HepG2 (cell line): ENCODE results near the gene RXFP1. TPM values are rescaled to one million over a fixed set of nuclear protein-coding genes. Genes with fewer than 3 reads are reported as not detected.
A peak's percentile ranks its signal among the peaks of the same experiment; 100 is the strongest.

ENCODE experiments used
- ATAC-seq: fragments of 200-7000 bp; cut with Tn5 transposase; 3 replicates; pipeline ENCODE4 v1.9.1; 2020; ENCODE audit warnings: mild to moderate bottlenecking, moderate library complexity
- BruUV-seq: library from RNA; stranded (reverse); fragments of 400-500 nt; replicated peaks from 2 replicates; lab custom pipeline; 2021; lab: Mats Ljungman, UMichigan
- CTCF ChIA-PET: fragments of 300-600 bp; formaldehyde crosslinking; extraction: SDS; loops from one replicate; lab custom pipeline; 2021; ENCODE audit warnings: low total read pairs, inconsistent platforms, low intra/inter-chr PET ratio; lab: Yijun Ruan, JAX
- POLR2A ChIA-PET: fragments of 350-600 bp; sonication (Branson Sonifier 250); formaldehyde crosslinking; loops from one replicate; lab custom pipeline; 2020; ENCODE audit warnings: antibody characterized with exemption, inconsistent platforms; lab: Yijun Ruan, JAX
- DNase-seq: peaks from one replicate; pipeline ENCODE4 v3.0.0-alpha.2; 2015; ENCODE audit warnings: low spot score
- FAIRE-seq: peaks from 3 replicates; lab custom pipeline; 2011; peaks lifted over from hg19 to GRCh38; lab: Jason Lieb, UNC
- H2AFZ ChIP-seq: one replicate; pipeline ENCODE4 v1.6.1; 2011; ENCODE audit warnings: low read length, inconsistent platforms
- H3K27ac ChIP-seq: fragments of 300-600 bp; 3 replicates; pipeline ENCODE4 v1.8.0; 2011; ENCODE audit warnings: mixed run types, mild to moderate bottlenecking, mixed read lengths, low read length, inconsistent platforms; ENCODE audit not compliant: insufficient read depth; ENCODE audit errors: extremely low read length
- H3K27me3 ChIP-seq, 2 experiments: fragments of 200-600 bp in 1 of 2; 2 replicates in 1 of 2; 3 replicates in 1 of 2; pipeline versions ENCODE4 v1.6.0 to v1.8.0; 2011; ENCODE audit warnings: low read length in 2 of 2, mild to moderate bottlenecking in 2 of 2, moderate library complexity in 2 of 2, inconsistent platforms in 1 of 2; ENCODE audit not compliant: insufficient read depth in 2 of 2, control insufficient read depth in 1 of 2
- H3K36me3 ChIP-seq, 2 experiments: fragments of 200-600 bp in 1 of 2; replicated peaks in 1 of 2; 2 replicates in 1 of 2; 3 replicates in 1 of 2; pipeline versions ENCODE4 v1.5.1 to v1.8.0; 2011; ENCODE audit warnings: low read length in 2 of 2, inconsistent platforms in 1 of 2; ENCODE audit not compliant: insufficient read depth in 2 of 2, control insufficient read depth in 1 of 2
- H3K4me1 ChIP-seq: 2 replicates; pipeline ENCODE4 v1.5.1; 2012; ENCODE audit warnings: low read length, inconsistent platforms; ENCODE audit not compliant: insufficient read depth
- H3K4me2 ChIP-seq: 2 replicates; pipeline ENCODE4 v1.6.0; 2011; ENCODE audit warnings: low read depth, low read length, inconsistent platforms
- H3K4me3 ChIP-seq, 3 experiments: fragments of 200-600 bp in 1 of 3; sonication (generic), shearing (Covaris generic) in 1 of 3; replicated peaks in 1 of 3; 2 replicates each; pipeline ENCODE4 v1.5.1; 2011 to 2016; ENCODE audit warnings: low read length in 3 of 3, inconsistent platforms in 2 of 3, low read depth in 2 of 3, mild to moderate bottlenecking in 2 of 3, control low read depth in 1 of 3, mixed read lengths in 1 of 3; ENCODE audit not compliant: insufficient read depth in 1 of 3
- H3K79me2 ChIP-seq: one replicate; pipeline ENCODE4 v1.6.1; 2011; ENCODE audit warnings: low read length, inconsistent platforms; ENCODE audit not compliant: insufficient read depth
- H3K9ac ChIP-seq: 2 replicates; pipeline ENCODE4 v1.6.0; 2011; ENCODE audit warnings: mild to moderate bottlenecking, low read depth, low read length, inconsistent platforms; ENCODE audit not compliant: insufficient read depth
- H3K9me3 ChIP-seq: 2 replicates; pipeline ENCODE4 v1.5.1; 2012; ENCODE audit warnings: mild to moderate bottlenecking, low read length
- H4K20me1 ChIP-seq: 2 replicates; pipeline ENCODE4 v1.6.0; 2011; ENCODE audit warnings: inconsistent platforms, mild to moderate bottlenecking, low read length, moderate library complexity; ENCODE audit not compliant: insufficient read depth
- ELF4 ChIP-seq: sonication (generic); formaldehyde crosslinking; IDR thresholded peaks from 2 replicates; pipeline ENCODE4 v1.5.0; 2020; ENCODE audit warnings: missing genetic modification reagents, mild to moderate bottlenecking, moderate library complexity, borderline replicate concordance
- HNRNPL ChIP-seq: fragments of 200-400 bp; formaldehyde crosslinking; IDR thresholded peaks from 2 replicates; pipeline ENCODE4 v1.6.1; 2017; ENCODE audit warnings: mild to moderate bottlenecking, low read depth, low read length
- IKZF1 ChIP-seq: fragments of 450-650 bp; IDR thresholded peaks from 2 replicates; pipeline ENCODE4 v1.7.1; 2016
- NCOA5 ChIP-seq: sonication (generic); formaldehyde crosslinking; IDR thresholded peaks from 2 replicates; pipeline ENCODE4 v1.4.0; 2020; ENCODE audit warnings: missing genetic modification reagents
- RFXAP ChIP-seq: sonication (generic); formaldehyde crosslinking; IDR thresholded peaks from 2 replicates; pipeline ENCODE4 v1.4.0; 2020; ENCODE audit warnings: missing genetic modification reagents, borderline replicate concordance
- TBP ChIP-seq: sonication (generic); formaldehyde crosslinking; IDR thresholded peaks from 2 replicates; pipeline ENCODE4 v1.5.0; 2020; ENCODE audit warnings: missing genetic modification reagents
- ZFP90 ChIP-seq: sonication (generic); formaldehyde crosslinking; IDR thresholded peaks from 2 replicates; pipeline ENCODE4 v1.8.0; 2022; ENCODE audit warnings: missing genetic modification reagents, mild to moderate bottlenecking, inconsistent platforms, borderline replicate concordance
- ZNF251 ChIP-seq: sonication (generic); formaldehyde crosslinking; IDR thresholded peaks from 2 replicates; pipeline ENCODE4 v1.9.0; 2021; ENCODE audit warnings: mild to moderate bottlenecking, missing genetic modification reagents
- WGBS: methylation state at CpG from one replicate; pipeline ENCODE4 v1.1.6; 2017; ENCODE audit warnings: low lambda C conversion rate; 5-methylcytosine and 5-hydroxymethylcytosine counted together
- in situ Hi-C: cut with HindIII; loops from 2 replicates; pipeline ENCODE4 v1.10.0; 2017; ENCODE audit warnings: low pct_unique_long_range_greater_than_20kb; ENCODE audit not compliant: extremely low pct_ligation_motif_present
- intact Hi-C: fragments of 100-400 bp; cut with micrococcal nuclease; formaldehyde crosslinking; loops from one replicate; pipeline ENCODE4 v1.10.0; 2022; ENCODE audit not compliant: unreplicated experiment
- polyA plus RNA-seq, 8 experiments: library from polyadenylated mRNA; depleted of rRNA in 3 of 8; stranded (reverse) in 7 of 8; unstranded in 1 of 8; fragments of >200 nt; fragmentation: Illumina TruSeq in 4 of 8; extraction: Trizol in 4 of 8; gene quantifications; 2 replicates each; pipeline versions ENCODE4 v1.2.1 to v1.2.3, GENCODE V29; 2011 to 2016; ENCODE audit warnings: low read depth in 4 of 8, missing spikeins in 1 of 8, mixed read lengths in 1 of 8; ENCODE audit not compliant: insufficient read depth in 1 of 8
- total RNA-seq, 5 experiments: library from RNA; depleted of rRNA; stranded (reverse); fragments of >200 nt; fragmentation: Illumina TruSeq; extraction: Trizol; gene quantifications; 2 replicates each; pipeline ENCODE4 v1.2.3, GENCODE V29; 2016; ENCODE audit warnings: low read depth in 1 of 5
- TF ChIP-seq, protein P1 (sequence below): sonication (generic); formaldehyde crosslinking; conservative IDR thresholded peaks from 2 replicates; pipeline ENCODE4 v1.8.0; 2022; ENCODE audit warnings: low read depth, missing genetic modification reagents
- TF ChIP-seq, protein P2 (sequence below): IDR thresholded peaks from 2 replicates; pipeline ENCODE4 v1.6.1; 2018; ENCODE audit warnings: missing genetic modification reagents, mild to moderate bottlenecking, missing compliant biosample characterization
- TF ChIP-seq, protein P3 (sequence below): sonication (generic); formaldehyde crosslinking; IDR thresholded peaks from 2 replicates; pipeline ENCODE4 v1.8.0; 2022; ENCODE audit warnings: low read depth, missing genetic modification reagents
- TF ChIP-seq, protein P4 (sequence below): sonication (generic); formaldehyde crosslinking; IDR thresholded peaks from 2 replicates; pipeline ENCODE4 v1.5.0; 2020; ENCODE audit warnings: missing genetic modification reagents, mild to moderate bottlenecking, borderline replicate concordance
- TF ChIP-seq, protein P5 (sequence below): sonication (generic); formaldehyde crosslinking; conservative IDR thresholded peaks from 2 replicates; pipeline ENCODE4 v1.4.0; 2020; ENCODE audit warnings: missing genetic modification reagents
- TF ChIP-seq, protein P6 (sequence below): sonication (generic); formaldehyde crosslinking; IDR thresholded peaks from 2 replicates; pipeline ENCODE4 v1.9.0; 2022; ENCODE audit warnings: missing genetic modification reagents, mild to moderate bottlenecking, borderline replicate concordance

The RXFP1 gene
- total and polyA plus RNA-seq, 2 of the 13 experiments (the other 11 are each of a cell fraction or from before 2014, with no cell fraction given), result not detected

DNA sequence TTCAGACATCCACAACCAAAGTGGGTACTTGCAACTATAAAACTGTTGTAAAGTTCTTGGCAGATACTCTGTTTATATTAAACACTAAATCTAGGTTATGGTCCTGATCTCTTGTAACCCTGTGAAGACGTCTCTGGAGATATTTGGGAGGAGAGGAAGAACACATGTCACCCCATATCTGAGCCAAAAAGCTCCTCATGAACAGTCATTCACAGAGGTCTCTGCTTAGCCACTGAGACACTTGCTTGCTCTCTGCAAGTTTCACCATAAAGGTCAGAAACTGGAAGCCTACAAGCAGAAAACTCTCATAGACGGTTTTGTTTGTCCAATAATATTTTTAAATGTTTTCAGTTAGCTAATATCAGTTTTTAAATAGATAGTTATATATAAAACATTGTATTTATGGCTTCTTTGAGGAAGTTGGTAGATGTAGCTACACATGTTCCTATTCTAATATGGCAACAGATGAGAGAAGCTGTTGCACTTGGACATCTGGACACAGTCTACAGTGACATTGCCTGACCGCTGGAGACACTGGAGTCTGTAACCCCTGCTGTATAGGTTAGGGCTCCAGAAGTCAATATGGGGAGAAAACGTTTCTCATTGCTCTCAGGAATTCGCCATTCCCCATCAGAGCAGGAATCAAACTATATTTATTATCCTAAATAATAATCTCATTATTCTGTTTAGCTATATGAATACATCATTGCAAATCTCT is 76.4 kb downstream of the RXFP1 start:
- FAIRE-seq (no peak), ATAC-seq (peak; percentile 74), DNase-seq (no peak)
- H3K4me3 ChIP-seq, result no peak overlapping the region
- ChIA-PET POLR2A (no interaction called here), CTCF (no interaction called here)
- intact Hi-C loops (no loop called here), in situ Hi-C loops (no loop called here)
- WGBS, result 0% methylated on average over 5 of the region's 5 CpGs
- no TSS peak for BruUV-seq
- TF ChIP-seq ZFP90 (CRISPR knock-in tag) (no peak), IKZF1 (no peak), ELF4 (CRISPR knock-in tag) (no peak), TBP (CRISPR knock-in tag) (no peak), NCOA5 (CRISPR knock-in tag) (no peak), RFXAP (no peak), ZNF251 (no peak), HNRNPL (no peak)
- TF ChIP-seq, protein P1, sequence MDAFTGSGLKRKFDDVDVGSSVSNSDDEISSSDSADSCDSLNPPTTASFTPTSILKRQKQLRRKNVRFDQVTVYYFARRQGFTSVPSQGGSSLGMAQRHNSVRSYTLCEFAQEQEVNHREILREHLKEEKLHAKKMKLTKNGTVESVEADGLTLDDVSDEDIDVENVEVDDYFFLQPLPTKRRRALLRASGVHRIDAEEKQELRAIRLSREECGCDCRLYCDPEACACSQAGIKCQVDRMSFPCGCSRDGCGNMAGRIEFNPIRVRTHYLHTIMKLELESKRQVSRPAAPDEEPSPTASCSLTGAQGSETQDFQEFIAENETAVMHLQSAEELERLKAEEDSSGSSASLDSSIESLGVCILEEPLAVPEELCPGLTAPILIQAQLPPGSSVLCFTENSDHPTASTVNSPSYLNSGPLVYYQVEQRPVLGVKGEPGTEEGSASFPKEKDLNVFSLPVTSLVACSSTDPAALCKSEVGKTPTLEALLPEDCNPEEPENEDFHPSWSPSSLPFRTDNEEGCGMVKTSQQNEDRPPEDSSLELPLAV (CRISPR knock-in tag), result no peak
- TF ChIP-seq, protein P2, sequence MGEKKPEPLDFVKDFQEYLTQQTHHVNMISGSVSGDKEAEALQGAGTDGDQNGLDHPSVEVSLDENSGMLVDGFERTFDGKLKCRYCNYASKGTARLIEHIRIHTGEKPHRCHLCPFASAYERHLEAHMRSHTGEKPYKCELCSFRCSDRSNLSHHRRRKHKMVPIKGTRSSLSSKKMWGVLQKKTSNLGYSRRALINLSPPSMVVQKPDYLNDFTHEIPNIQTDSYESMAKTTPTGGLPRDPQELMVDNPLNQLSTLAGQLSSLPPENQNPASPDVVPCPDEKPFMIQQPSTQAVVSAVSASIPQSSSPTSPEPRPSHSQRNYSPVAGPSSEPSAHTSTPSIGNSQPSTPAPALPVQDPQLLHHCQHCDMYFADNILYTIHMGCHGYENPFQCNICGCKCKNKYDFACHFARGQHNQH (CRISPR knock-in tag), result no peak
- TF ChIP-seq, protein P3, sequence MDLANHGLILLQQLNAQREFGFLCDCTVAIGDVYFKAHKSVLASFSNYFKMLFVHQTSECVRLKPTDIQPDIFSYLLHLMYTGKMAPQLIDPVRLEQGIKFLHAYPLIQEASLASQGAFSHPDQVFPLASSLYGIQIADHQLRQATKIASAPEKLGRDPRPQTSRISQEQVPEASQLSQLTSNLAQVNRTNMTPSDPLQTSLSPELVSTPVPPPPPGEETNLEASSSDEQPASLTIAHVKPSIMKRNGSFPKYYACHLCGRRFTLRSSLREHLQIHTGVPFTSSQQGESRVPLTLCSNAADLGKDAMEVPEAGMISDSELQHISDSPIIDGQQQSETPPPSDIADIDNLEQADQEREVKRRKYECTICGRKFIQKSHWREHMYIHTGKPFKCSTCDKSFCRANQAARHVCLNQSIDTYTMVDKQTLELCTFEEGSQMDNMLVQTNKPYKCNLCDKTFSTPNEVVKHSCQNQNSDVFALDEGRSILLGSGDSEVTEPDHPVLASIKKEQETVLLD (CRISPR knock-in tag), result no peak
- TF ChIP-seq, protein P4, sequence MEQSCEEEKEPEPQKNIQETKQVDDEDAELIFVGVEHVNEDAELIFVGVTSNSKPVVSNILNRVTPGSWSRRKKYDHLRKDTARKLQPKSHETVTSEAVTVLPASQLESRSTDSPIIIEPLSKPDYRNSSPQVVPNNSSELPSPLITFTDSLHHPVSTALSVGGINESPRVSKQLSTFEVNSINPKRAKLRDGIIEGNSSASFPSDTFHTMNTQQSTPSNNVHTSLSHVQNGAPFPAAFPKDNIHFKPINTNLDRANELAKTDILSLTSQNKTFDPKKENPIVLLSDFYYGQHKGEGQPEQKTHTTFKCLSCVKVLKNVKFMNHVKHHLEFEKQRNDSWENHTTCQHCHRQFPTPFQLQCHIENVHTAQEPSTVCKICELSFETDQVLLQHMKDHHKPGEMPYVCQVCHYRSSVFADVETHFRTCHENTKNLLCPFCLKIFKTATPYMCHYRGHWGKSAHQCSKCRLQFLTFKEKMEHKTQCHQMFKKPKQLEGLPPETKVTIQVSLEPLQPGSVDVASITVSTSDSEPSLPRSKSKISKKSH, result no peak
- TF ChIP-seq, protein P5, sequence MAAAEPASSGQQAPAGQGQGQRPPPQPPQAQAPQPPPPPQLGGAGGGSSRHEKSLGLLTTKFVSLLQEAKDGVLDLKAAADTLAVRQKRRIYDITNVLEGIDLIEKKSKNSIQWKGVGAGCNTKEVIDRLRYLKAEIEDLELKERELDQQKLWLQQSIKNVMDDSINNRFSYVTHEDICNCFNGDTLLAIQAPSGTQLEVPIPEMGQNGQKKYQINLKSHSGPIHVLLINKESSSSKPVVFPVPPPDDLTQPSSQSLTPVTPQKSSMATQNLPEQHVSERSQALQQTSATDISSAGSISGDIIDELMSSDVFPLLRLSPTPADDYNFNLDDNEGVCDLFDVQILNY, result no peak
- TF ChIP-seq, protein P6, sequence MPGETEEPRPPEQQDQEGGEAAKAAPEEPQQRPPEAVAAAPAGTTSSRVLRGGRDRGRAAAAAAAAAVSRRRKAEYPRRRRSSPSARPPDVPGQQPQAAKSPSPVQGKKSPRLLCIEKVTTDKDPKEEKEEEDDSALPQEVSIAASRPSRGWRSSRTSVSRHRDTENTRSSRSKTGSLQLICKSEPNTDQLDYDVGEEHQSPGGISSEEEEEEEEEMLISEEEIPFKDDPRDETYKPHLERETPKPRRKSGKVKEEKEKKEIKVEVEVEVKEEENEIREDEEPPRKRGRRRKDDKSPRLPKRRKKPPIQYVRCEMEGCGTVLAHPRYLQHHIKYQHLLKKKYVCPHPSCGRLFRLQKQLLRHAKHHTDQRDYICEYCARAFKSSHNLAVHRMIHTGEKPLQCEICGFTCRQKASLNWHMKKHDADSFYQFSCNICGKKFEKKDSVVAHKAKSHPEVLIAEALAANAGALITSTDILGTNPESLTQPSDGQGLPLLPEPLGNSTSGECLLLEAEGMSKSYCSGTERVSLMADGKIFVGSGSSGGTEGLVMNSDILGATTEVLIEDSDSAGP, result no peak
- H3K9me3 ChIP-seq, result no peaks in the 10 kb centered on the region
- no peaks in the 10 kb centered on the region for H3K36me3 ChIP-seq
- no peaks in the 10 kb centered on the region for H4K20me1 ChIP-seq
- no peaks in the 10 kb centered on the region for H3K27me3 ChIP-seq
- H3K9ac ChIP-seq, result no peak overlapping the region
- H3K27ac ChIP-seq, result no peak overlapping the region
- no peak overlapping the region for H2AFZ ChIP-seq
- no peaks in the 10 kb centered on the region for H3K4me1 ChIP-seq
- H3K4me2 ChIP-seq, result no peak overlapping the region
- H3K79me2 ChIP-seq, result no peaks in the 10 kb centered on the region
